Aorta (tissue), 5 donors: ENCODE data around the gene LARGE1. TPM values are rescaled to one million over a fixed set of nuclear protein-coding genes. Genes with fewer than 3 reads are reported as not detected.

Source experiments
- ATAC-seq: fragments of 200-7000 bp; cut with Tn5 transposase; one replicate; pipeline ENCODE4 v1.9.1; 2022; ENCODE audit warnings: moderate library complexity; ENCODE audit not compliant: low FRiP score
- DNase-seq, 2 donors: peaks; one replicate each; pipeline ENCODE4 v3.0.0-alpha.2; 2020
- H3K27ac ChIP-seq, 2 donors: one replicate each; pipeline ENCODE4 v1.5.1; 2013; ENCODE audit warnings: low read length in 2 of 2, mild to moderate bottlenecking in 2 of 2, moderate library complexity in 2 of 2, control low read depth in 1 of 2, inconsistent platforms in 1 of 2, low read depth in 1 of 2
- H3K27me3 ChIP-seq, 2 donors: one replicate each; pipeline ENCODE4 v1.6.1; 2013; ENCODE audit warnings: control low read depth in 1 of 2, low read length in 1 of 2, mild to moderate bottlenecking in 1 of 2, moderate library complexity in 1 of 2; ENCODE audit not compliant: insufficient read depth in 2 of 2, control insufficient read depth in 1 of 2
- H3K36me3 ChIP-seq, 2 donors: one replicate each; pipeline ENCODE4 v1.6.1; 2013; ENCODE audit warnings: control low read depth in 1 of 2, low read length in 1 of 2, mild to moderate bottlenecking in 1 of 2; ENCODE audit not compliant: insufficient read depth in 2 of 2, control insufficient read depth in 1 of 2
- H3K4me1 ChIP-seq, 2 donors: one replicate each; pipeline ENCODE4 v1.6.1; 2013; ENCODE audit warnings: low read length in 2 of 2, control low read depth in 1 of 2, mild to moderate bottlenecking in 1 of 2, moderate library complexity in 1 of 2; ENCODE audit not compliant: insufficient read depth in 2 of 2, control insufficient read depth in 1 of 2
- H3K4me3 ChIP-seq, 2 donors: one replicate each; pipeline ENCODE4 v1.5.1; 2013; ENCODE audit warnings: low read length in 2 of 2, control low read depth in 1 of 2, mild to moderate bottlenecking in 1 of 2
- H3K9me3 ChIP-seq: one replicate; pipeline ENCODE4 v1.6.1; 2013; ENCODE audit warnings: mild to moderate bottlenecking, low read length; ENCODE audit not compliant: control insufficient read depth
- WGBS, 2 donors: extraction: QIAGEN DNeasy Blood & Tissue Kit; methylation state at CpG; one replicate each; pipeline ENCODE4 v1.1.7; 2013; 5-methylcytosine and 5-hydroxymethylcytosine counted together
- intact Hi-C, 2 donors: fragments of 100-400 bp; cut with DNase I; formaldehyde crosslinking; loops; one replicate each; pipeline versions ENCODE4 v1.14.2 to v1.15.0; 2022
- polyA plus RNA-seq, 2 donors: library from polyadenylated mRNA; stranded (reverse); fragments of 200-250 nt; gene quantifications; one replicate each; pipeline ENCODE4 v1.2.3, GENCODE V29; 2013
- total RNA-seq, 2 donors: library from RNA; stranded (reverse); fragmentation: NEBNext Ultra II Directional; extraction: Animal tissue kit (Norgen Biotek cat#: 25700); gene quantifications; one replicate each; pipeline ENCODE4 v1.2.1, GENCODE V29; 2021
- donor health status: healthy with polysubstance abuse.
- donor health status: Bipolar disorder and iron deficiency.
- donor health status: DM: no; HTN: no; CAD: no.
- donor health status: DM: no; HTN: no; CAD: no.
- donor health status: DM: yes; HTN: yes; CAD: no.

The LARGE1 gene
- total and polyA plus RNA-seq, 4 donors: 2.6 to 52.5 (median 24.0) TPM

DNA sequence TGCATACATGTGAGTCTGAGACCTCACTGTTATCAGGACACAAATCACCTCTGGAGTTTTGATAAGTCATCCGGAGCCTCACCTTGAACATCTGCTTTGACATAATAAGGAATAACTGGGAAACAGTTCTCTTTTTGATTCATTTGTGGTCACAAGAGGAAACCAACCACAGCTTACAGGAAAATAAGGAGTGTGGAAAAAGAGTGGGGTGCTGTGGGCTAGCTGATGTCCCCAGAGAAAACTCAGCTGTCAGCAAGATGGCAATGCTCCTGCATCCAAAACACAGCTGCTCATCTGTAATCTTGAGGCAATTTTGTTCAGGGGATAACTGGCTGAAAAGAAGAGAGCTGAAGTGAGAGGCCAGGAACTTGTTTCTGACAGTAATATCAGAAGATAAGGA lies 445.7 kb downstream of the LARGE1 start:
- intact Hi-C loops: no loop called here
- no peak for ATAC-seq
- H3K27me3 ChIP-seq: no peaks in the 10 kb centered on the region
- H3K27ac ChIP-seq: no peak overlapping the region
- peaks cover 0 to 3% of the 10 kb centered on the region in 2 donors for H3K4me1 ChIP-seq
- H3K9me3 ChIP-seq: no peaks in the 10 kb centered on the region
- no peaks in the 10 kb centered on the region for H3K36me3 ChIP-seq
- H3K4me3 ChIP-seq: no peak overlapping the region
- 93 to 96% methylated on average over 1 of the region's 1 CpG for WGBS, 2 donors
- no peak for DNase-seq

DNA sequence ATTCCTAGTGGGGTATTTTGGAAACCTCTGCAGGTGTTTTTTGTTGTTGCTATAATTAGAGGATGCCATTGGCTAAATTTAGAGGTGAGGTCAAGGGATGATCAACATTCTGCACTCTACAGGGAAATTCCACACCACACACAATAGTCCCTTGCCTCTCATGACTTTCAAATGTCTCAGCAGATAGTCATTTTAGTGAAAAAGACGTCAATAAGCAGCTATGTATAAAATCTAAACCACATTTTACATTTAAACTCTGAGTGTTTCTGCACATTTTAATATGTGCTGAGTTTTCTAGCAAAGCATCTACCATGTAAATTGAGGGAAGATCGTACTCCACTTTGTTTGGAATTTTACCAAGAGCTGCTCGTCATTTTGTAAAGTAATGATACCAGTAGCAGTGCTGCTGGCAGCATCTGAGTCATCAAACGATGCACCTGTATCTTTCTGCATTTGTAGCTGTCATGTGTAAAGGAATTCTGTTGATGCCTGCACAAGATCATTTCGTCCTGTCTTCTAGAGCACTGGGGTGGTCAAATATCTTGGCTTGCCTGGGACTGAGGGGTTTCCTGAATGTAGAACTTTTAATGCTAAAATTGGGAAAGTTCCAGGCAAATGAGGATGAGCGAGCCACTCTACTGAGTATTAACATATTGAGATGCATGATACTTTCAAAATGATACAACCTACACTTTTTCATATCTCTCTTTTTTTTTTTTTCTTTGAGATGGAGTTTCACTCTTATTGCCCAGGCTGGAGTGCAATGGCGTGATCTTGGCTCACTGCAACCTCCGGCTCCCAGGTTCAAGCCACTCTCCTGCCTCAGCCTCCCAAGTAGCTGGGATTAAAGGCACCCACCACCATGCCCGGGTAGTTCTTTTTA lies 447.6 kb downstream of the LARGE1 start:
- 88 to 89% methylated on average over 9 of the region's 9 CpGs for WGBS, 2 donors
- Histone ChIP-seq H3K27ac (no peak overlapping the region), H3K9me3 (no peaks in the 10 kb centered on the region), H3K4me3 (no peak overlapping the region), H3K27me3 (no peaks in the 10 kb centered on the region), H3K36me3 (no peaks in the 10 kb centered on the region), H3K4me1 (peaks cover 0 to 3% of the 10 kb centered on the region in 2 donors)
- DNase-seq (no peak), ATAC-seq (no peak)
- intact Hi-C loops: no loop called here

DNA sequence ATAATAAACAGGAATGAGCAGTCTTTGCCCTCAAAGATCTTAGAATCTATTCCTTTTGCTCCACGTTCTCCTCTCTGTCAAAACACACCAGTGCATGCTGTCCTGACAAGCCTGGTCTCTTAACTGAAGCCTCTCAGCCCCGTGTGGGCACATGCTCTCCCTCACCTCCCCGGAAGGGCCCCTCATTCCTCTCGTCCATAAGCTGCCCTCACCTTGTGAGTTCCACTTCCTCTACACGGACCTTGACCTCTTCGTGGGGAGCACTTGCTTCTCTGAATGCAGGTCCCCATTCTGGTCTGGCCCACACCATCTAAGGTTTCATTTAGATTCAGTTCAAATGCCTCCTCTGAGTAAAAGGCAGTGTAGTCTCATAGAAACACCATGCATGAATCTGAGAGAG lies 449.8 kb downstream of the LARGE1 start:
- Histone ChIP-seq H3K27me3 (no peaks in the 10 kb centered on the region), H3K36me3 (no peaks in the 10 kb centered on the region), H3K4me1 (peaks cover 0 to 3% of the 10 kb centered on the region in 2 donors), H3K9me3 (no peaks in the 10 kb centered on the region), H3K4me3 (no peak overlapping the region), H3K27ac (no peak overlapping the region)
- intact Hi-C loops: no loop called here
- ATAC-seq: no peak
- WGBS, 2 donors: 80 to 83% methylated on average over 6 of the region's 6 CpGs
- DNase-seq: no peak

DNA sequence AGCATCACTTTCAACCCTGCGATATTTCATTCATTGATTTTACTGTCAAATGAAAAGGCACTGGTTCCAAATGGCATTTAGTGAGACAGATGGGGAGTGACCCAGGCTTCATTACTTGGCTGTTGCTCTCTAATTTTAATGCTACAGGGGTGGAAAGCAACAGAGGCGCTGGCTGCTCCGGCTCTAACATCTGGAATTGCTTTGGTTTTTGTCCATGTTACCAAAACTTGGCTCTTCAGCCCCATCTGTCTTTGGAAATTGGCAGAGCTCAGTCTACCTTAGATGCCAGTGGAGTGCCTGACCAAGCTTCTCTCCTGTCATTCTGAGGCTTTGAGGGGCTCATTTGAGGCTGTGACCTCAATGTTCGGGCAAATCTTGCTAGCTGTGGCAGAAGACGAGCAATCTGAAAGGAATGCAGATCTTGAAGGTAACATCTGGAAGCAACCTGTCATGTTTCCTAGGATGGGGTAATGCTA lies 452.6 kb downstream of the LARGE1 start:
- Histone ChIP-seq H3K36me3 (no peaks in the 10 kb centered on the region), H3K4me1 (peaks cover 0 to under 1% of the 10 kb centered on the region in 2 donors), H3K9me3 (no peaks in the 10 kb centered on the region), H3K4me3 (no peak overlapping the region), H3K27ac (no peak overlapping the region), H3K27me3 (no peaks in the 10 kb centered on the region)
- DNase-seq (no peak), ATAC-seq (no peak)
- WGBS, 2 donors: 75 to 76% methylated on average over 5 of the region's 5 CpGs
- intact Hi-C loops: no loop called here

DNA sequence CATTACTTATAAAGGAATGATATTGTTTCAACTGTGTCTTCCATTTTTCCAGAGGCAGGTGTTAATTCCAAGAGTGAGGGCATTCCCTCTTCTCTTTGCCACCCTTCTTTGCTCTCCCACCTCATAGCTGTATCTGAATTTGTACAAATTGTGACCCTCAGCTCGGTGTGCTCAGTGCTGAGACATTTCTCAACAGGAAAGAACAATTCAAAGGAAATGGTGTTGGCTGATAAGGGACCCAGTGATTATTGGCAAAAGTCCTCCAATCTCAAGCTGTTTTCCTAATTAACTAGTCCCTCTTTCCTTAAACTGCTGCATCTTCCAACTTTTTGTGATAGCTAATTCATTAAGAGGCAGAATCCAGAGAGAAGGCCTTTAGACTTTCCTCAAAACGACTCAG lies 453.2 kb downstream of the LARGE1 start:
- DNase-seq (no peak), ATAC-seq (no peak)
- Histone ChIP-seq H3K9me3 (no peaks in the 10 kb centered on the region), H3K27ac (no peak overlapping the region), H3K27me3 (no peaks in the 10 kb centered on the region), H3K36me3 (no peaks in the 10 kb centered on the region), H3K4me3 (no peak overlapping the region), H3K4me1 (no peaks in the 10 kb centered on the region)
- WGBS, 2 donors: 50 to 60% methylated on average over 2 of the region's 2 CpGs
- intact Hi-C loops: no loop called here

DNA sequence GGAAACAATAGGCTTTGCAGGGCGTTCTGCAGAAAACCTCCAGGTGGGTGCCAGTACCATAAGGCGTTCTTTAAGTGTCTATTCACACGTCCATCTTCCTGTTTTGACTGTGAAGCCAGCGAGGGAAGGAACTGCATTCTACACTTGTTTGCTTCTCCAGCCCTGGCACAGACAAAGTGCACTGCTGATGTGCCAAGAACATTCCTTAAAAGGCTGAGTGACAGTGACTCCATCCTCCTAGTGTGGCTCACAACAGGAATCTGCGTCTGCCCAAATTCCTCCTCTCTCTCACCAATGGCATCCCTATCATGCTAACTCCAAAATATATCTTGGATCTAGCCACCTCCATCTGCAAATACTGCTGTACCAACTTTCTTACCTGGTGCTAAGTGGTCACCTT lies 454.7 kb downstream of the LARGE1 start:
- no peak overlapping the region for H3K27ac ChIP-seq
- H3K36me3 ChIP-seq: no peaks in the 10 kb centered on the region
- intact Hi-C loops: no loop called here
- DNase-seq (no peak), ATAC-seq (no peak)
- H3K27me3 ChIP-seq: no peaks in the 10 kb centered on the region
- whole genome bisulfite sequencing, 2 donors: 54% methylated on average over 5 of the region's 5 CpGs
- H3K4me3 ChIP-seq: no peak overlapping the region
- H3K4me1 ChIP-seq: no peaks in the 10 kb centered on the region
- peaks cover 2% of the 10 kb centered on the region for H3K9me3 ChIP-seq

DNA sequence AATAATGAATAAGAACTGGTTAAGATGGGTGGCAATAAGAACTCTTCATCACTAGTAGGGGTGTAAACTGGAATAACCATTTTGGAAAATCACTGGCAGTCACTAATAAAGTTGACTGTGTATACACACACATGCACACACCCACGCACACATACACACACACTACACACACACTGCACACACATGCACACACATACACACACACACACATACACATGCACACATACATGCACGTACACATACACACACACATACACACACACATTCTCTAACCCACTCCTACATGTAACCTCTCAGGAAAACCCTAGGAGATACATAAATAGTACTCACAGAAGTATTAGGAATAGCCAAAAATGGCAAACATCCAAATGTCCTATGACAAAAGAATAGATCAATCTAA lies 455.6 kb downstream of the LARGE1 start:
- H3K36me3 ChIP-seq: no peaks in the 10 kb centered on the region
- ATAC-seq (no peak), DNase-seq (no peak)
- WGBS, 2 donors: 95 to 96% methylated on average over 2 of the region's 2 CpGs
- no peaks in the 10 kb centered on the region for H3K27me3 ChIP-seq
- H3K4me1 ChIP-seq: no peaks in the 10 kb centered on the region
- no peak overlapping the region for H3K27ac ChIP-seq
- intact Hi-C loops: no loop called here
- H3K4me3 ChIP-seq: no peak overlapping the region
- H3K9me3 ChIP-seq: peaks cover 2% of the 10 kb centered on the region

DNA sequence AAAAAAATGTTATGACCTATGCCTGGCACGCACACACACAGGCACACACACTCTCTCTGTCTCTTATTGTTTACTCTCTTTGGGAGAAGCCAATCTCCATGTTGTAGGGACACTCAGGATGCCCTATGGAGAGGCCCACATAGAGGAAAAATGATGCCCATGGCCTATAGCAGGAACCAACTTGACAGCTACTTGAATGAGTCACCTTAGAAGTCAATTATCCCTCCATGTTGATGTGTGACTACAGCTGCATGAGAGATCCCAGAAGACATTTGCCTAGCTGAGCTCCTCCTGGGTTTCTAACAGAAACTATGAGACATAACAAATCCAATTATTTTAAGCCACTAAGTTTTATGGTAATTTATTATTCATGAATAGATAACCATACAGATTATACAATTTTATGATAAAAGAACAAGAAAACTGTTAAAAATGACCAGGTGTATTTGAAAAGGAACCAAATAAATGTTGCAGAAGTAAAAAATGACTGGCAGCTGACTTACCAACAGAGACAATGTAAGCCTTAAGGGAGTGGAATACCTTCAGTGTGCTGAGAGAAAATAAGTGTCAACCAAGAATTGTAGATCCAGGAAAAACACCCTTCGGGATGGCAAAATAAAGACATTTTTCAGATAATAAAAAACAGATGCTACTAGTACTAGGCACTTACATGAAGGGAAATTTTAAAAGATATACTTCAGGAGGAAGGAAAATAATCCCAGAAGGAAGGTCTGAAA lies 458.4 kb downstream of the LARGE1 start:
- no peak for ATAC-seq

More for the DNA sequence above, 458.4 kb downstream of the LARGE1 start:
- Histone ChIP-seq H3K27me3 (no peaks in the 10 kb centered on the region), H3K27ac (no peak overlapping the region), H3K4me1 (no peaks in the 10 kb centered on the region), H3K36me3 (no peaks in the 10 kb centered on the region), H3K4me3 (no peak overlapping the region), H3K9me3 (peaks cover 2% of the 10 kb centered on the region)
- 91 to 95% methylated on average over 2 of the region's 2 CpGs for WGBS, 2 donors
- intact Hi-C loops: no loop called here
- DNase-seq: no peak
